Endothelial cell of umbilical vein (primary cell): ENCODE data around the gene KIF1B. TPM values are rescaled to one million over a fixed set of nuclear protein-coding genes. Genes with fewer than 3 reads are reported as not detected.

Experiments used
- BruUV-seq: library from RNA; stranded (reverse); fragments of 400-500 nt; replicated peaks from 2 replicates; lab custom pipeline; 2021; lab: Mats Ljungman, UMichigan
- CTCF ChIA-PET: fragments of 300-600, 350-600 bp; sonication (Branson Sonifier 250); formaldehyde crosslinking; loops from one replicate; lab custom pipeline; 2021; ENCODE audit warnings: antibody characterized with exemption, inconsistent platforms; lab: Charles Lee
- POLR2A ChIA-PET: fragments of 300-600, 350-600 bp; sonication (Branson Sonifier 250); formaldehyde crosslinking; loops from one replicate; lab custom pipeline; 2021; ENCODE audit warnings: antibody characterized with exemption, inconsistent platforms; lab: Charles Lee
- DNase-seq: peaks from one replicate; pipeline ENCODE4 v3.0.0-alpha.2; 2011; ENCODE audit warnings: low read depth, low spot score
- FAIRE-seq: peaks from 2 replicates; lab custom pipeline; 2011; peaks lifted over from hg19 to GRCh38; lab: Jason Lieb, UNC
- H2AFZ ChIP-seq: 2 replicates; pipeline ENCODE4 v1.6.0; 2012; ENCODE audit warnings: low read depth, low read length, control low read depth, inconsistent platforms
- H3K27ac ChIP-seq: 2 replicates; pipeline ENCODE4 v1.5.1; 2011; ENCODE audit warnings: low read depth, mild to moderate bottlenecking, control low read depth, low read length, moderate library complexity; ENCODE audit not compliant: insufficient read depth
- H3K27me3 ChIP-seq, 2 experiments: 2 replicates each; pipeline versions ENCODE4 v1.6.0 to v1.6.1; 2011; ENCODE audit warnings: low read length in 2 of 2, mixed read lengths in 1 of 2; ENCODE audit not compliant: control insufficient read depth in 2 of 2, insufficient read depth in 2 of 2
- H3K36me3 ChIP-seq, 2 experiments: 2 replicates in 1 of 2; 3 replicates in 1 of 2; pipeline ENCODE4 v1.5.1; 2011; ENCODE audit warnings: low read length in 2 of 2, mild to moderate bottlenecking in 1 of 2, moderate library complexity in 1 of 2; ENCODE audit not compliant: control insufficient read depth in 2 of 2, insufficient read depth in 2 of 2; ENCODE audit errors: extremely low read depth in 1 of 2
- H3K4me1 ChIP-seq: 3 replicates; pipeline ENCODE4 v1.5.1; 2011; ENCODE audit warnings: mild to moderate bottlenecking, low read length; ENCODE audit not compliant: control insufficient read depth, insufficient read depth; ENCODE audit errors: extremely low read depth
- H3K4me2 ChIP-seq: 2 replicates; pipeline ENCODE4 v1.6.1; 2011; ENCODE audit warnings: low read length, control low read depth, mixed read lengths; ENCODE audit not compliant: insufficient read depth
- H3K4me3 ChIP-seq, 3 experiments: fragments of 200-600 bp in 1 of 3; sonication (generic), shearing (Covaris generic) in 1 of 3; replicated peaks in 1 of 3; 2 replicates each; pipeline ENCODE4 v1.5.1; 2011 to 2016; ENCODE audit warnings: control low read depth in 3 of 3, low read length in 3 of 3, mild to moderate bottlenecking in 2 of 3, inconsistent platforms in 1 of 3, low read depth in 1 of 3, moderate library complexity in 1 of 3; ENCODE audit not compliant: insufficient read depth in 1 of 3
- H3K79me2 ChIP-seq: 2 replicates; pipeline ENCODE4 v1.6.0; 2012; ENCODE audit warnings: low read length, inconsistent platforms; ENCODE audit not compliant: control insufficient read depth, insufficient read depth
- H3K9ac ChIP-seq: replicated peaks from 2 replicates; pipeline ENCODE3; 2011; ENCODE audit warnings: low read length, control low read depth; ENCODE audit not compliant: insufficient read depth; ENCODE audit errors: extremely low read depth
- H3K9me1 ChIP-seq: replicated peaks from 3 replicates; pipeline ENCODE4 v1.6.0; 2011; ENCODE audit warnings: mild to moderate bottlenecking, low read length; ENCODE audit not compliant: control insufficient read depth, insufficient read depth; ENCODE audit errors: extremely low read depth
- H3K9me3 ChIP-seq: replicated peaks from 2 replicates; pipeline ENCODE4 v1.5.1; 2012; ENCODE audit warnings: low read length, inconsistent platforms; ENCODE audit not compliant: control insufficient read depth, insufficient read depth
- H4K20me1 ChIP-seq: replicated peaks from 2 replicates; pipeline ENCODE3; 2011; ENCODE audit warnings: mild to moderate bottlenecking, low read length; ENCODE audit not compliant: control insufficient read depth, insufficient read depth; ENCODE audit errors: extremely low read depth
- EZH2 ChIP-seq: IDR thresholded peaks from 2 replicates; pipeline ENCODE4 v1.6.1; 2012; ENCODE audit warnings: borderline replicate concordance, low read depth, mild to moderate bottlenecking, moderate library complexity, low read length, inconsistent platforms; ENCODE audit not compliant: severe bottlenecking
- FOS ChIP-seq: IDR thresholded peaks from 2 replicates; pipeline ENCODE4 v1.6.1; 2011; ENCODE audit warnings: mild to moderate bottlenecking, low read length, moderate library complexity, borderline replicate concordance; ENCODE audit not compliant: insufficient read depth
- GATA2 ChIP-seq: IDR thresholded peaks from 2 replicates; pipeline ENCODE4 v1.7.0; 2011; ENCODE audit warnings: low read depth, mild to moderate bottlenecking, moderate library complexity, mixed read lengths, low read length; ENCODE audit not compliant: insufficient read length, insufficient read depth
- JUN ChIP-seq: IDR thresholded peaks from 2 replicates; pipeline ENCODE4 v1.6.1; 2011; ENCODE audit warnings: borderline replicate concordance, low read depth; ENCODE audit not compliant: insufficient read length, insufficient read depth
- MYC ChIP-seq: IDR thresholded peaks from one replicate; pipeline ENCODE4 v1.6.1; 2011; ENCODE audit warnings: mild to moderate bottlenecking, low read depth, low read length
- POLR2A ChIP-seq: IDR thresholded peaks from 2 replicates; pipeline ENCODE4 v1.6.1; 2012; ENCODE audit warnings: low read depth, mild to moderate bottlenecking, control low read depth, low read length
- POLR2AphosphoS5 ChIP-seq: IDR thresholded peaks from 2 replicates; pipeline ENCODE4 v1.6.1; 2012; ENCODE audit warnings: low read depth, mild to moderate bottlenecking, control low read depth, low read length, moderate library complexity; ENCODE audit not compliant: insufficient read depth
- dilution Hi-C: fragments of 300-500 bp; cut with MboI; formaldehyde crosslinking; loops from one replicate; pipeline ENCODE4 v1.15.0; 2019; ENCODE audit warnings: low sequenced_read_pairs; ENCODE audit not compliant: extremely low pct_ligation_motif_present
- intact Hi-C: fragments of 100-400 bp; cut with micrococcal nuclease; formaldehyde crosslinking; loops from one replicate; pipeline ENCODE4 v1.10.0; 2022
- polyA plus RNA-seq, 4 experiments: library from polyadenylated mRNA; depleted of rRNA in 3 of 4; stranded (reverse) in 3 of 4; unstranded in 1 of 4; fragments of >200 nt; gene quantifications; 2 replicates each; pipeline versions ENCODE4 v1.2.1 to v1.2.3, GENCODE V29; 2011 to 2012; ENCODE audit warnings: missing spikeins in 1 of 4
- total RNA-seq: library from RNA; stranded (reverse); gene quantifications from 2 replicates; pipeline ENCODE4 v1.2.3, GENCODE V29; 2021
- TF ChIP-seq, protein P1 (sequence below): IDR thresholded peaks from 2 replicates; pipeline ENCODE4 v1.6.1; 2011; ENCODE audit not compliant: insufficient read depth, insufficient read length
- TF ChIP-seq, protein P2 (sequence below), 2 donors: IDR thresholded peaks; 1 replicate in 1 of 2; 2 replicates in 1 of 2; pipeline ENCODE4 v1.5.1; 2011; ENCODE audit warnings: low read length in 2 of 2, mild to moderate bottlenecking in 2 of 2, moderate library complexity in 2 of 2, control low read depth in 1 of 2, inconsistent platforms in 1 of 2, low read depth in 1 of 2; ENCODE audit not compliant: insufficient read depth in 1 of 2; ENCODE audit errors: extremely low read depth in 1 of 2

KIF1B gene
- total and polyA plus RNA-seq, 2 donors (not counting 3 experiments of a cell fraction or from before 2014, with no cell fraction given): 14.8 to 58.6 TPM

DNA sequence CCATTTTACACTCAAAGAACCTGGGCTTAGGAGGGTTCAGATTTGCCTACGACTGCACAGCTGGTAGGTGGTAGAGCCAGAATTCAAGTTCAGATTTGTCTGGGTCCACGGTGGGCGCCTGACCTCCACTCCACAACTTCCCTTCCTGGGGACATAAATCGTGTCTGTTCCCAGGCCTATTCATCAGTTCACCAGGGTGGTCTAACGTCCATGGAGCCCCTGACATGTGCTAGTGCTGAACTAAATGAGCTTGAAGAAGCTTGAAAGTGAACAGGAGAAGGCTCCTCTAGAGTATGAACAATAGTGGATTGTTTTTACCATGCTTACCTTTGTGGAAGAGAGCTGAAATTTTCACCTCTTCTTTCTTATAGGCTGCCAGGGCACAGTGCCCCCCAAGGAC is 32.5 kb upstream of the KIF1B start:
- Histone ChIP-seq H4K20me1 (no peaks in the 10 kb centered on the region), H3K79me2 (no peaks in the 10 kb centered on the region), H3K9me1 (no peaks in the 10 kb centered on the region), H3K4me2 (no peak overlapping the region), H2AFZ (no peak overlapping the region), H3K27ac (no peak overlapping the region), H3K4me3 (no peak overlapping the region), H3K9me3 (no peaks in the 10 kb centered on the region), H3K4me1 (no peaks in the 10 kb centered on the region), H3K27me3 (no peaks in the 10 kb centered on the region), H3K36me3 (peaks cover 5 to 10% of the 10 kb centered on the region in 2 experiments), H3K9ac (no peak overlapping the region)
- intact Hi-C loops: no loop called here
- no peak for FAIRE-seq
- dilution Hi-C loops: no loop called here
- BruUV-seq: no TSS peak
- no peak for DNase-seq
- POLR2A ChIA-PET: no interaction called here
- TF ChIP-seq MYC: no peak
- TF ChIP-seq POLR2A: no peak
- TF ChIP-seq GATA2: no peak
- no peak for TF ChIP-seq POLR2AphosphoS5
- no peak for TF ChIP-seq EZH2
- TF ChIP-seq, protein P1, sequence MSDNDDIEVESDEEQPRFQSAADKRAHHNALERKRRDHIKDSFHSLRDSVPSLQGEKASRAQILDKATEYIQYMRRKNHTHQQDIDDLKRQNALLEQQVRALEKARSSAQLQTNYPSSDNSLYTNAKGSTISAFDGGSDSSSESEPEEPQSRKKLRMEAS: no peak
- TF ChIP-seq JUN: no peak
- TF ChIP-seq FOS: no peak
- TF ChIP-seq, protein P2, sequence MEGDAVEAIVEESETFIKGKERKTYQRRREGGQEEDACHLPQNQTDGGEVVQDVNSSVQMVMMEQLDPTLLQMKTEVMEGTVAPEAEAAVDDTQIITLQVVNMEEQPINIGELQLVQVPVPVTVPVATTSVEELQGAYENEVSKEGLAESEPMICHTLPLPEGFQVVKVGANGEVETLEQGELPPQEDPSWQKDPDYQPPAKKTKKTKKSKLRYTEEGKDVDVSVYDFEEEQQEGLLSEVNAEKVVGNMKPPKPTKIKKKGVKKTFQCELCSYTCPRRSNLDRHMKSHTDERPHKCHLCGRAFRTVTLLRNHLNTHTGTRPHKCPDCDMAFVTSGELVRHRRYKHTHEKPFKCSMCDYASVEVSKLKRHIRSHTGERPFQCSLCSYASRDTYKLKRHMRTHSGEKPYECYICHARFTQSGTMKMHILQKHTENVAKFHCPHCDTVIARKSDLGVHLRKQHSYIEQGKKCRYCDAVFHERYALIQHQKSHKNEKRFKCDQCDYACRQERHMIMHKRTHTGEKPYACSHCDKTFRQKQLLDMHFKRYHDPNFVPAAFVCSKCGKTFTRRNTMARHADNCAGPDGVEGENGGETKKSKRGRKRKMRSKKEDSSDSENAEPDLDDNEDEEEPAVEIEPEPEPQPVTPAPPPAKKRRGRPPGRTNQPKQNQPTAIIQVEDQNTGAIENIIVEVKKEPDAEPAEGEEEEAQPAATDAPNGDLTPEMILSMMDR (IDR thresholded peaks at IDR 0.05; ENCODE audit: extremely low read depth in 1 of 2, insufficient read depth in 1 of 2, low read depth in 1 of 2, low read length in 2 of 2): no peak
- CTCF ChIA-PET: no interaction called here
